HG02840 (cell line): Measurements from ENCODE around the gene FAIM2.
"Not testable (repeated sequence)": the region's sequence is repeated elsewhere in the genome, so short reads cannot be mapped to it uniquely, and the experiment has no call there.

ENCODE experiments used
- ATAC-seq: cut with Tn5 transposase; IDR thresholded peaks from one replicate; pipeline ENCODE4 v1.9.1; 2021; ENCODE audit warnings: mild to moderate bottlenecking, moderate library complexity, moderate number of reproducible peaks; ENCODE audit not compliant: unreplicated experiment, low FRiP score

The FAIM2 gene

GRCh38 chr12:49882851-49883464 is 20.7 kb downstream of the FAIM2 start:
- ATAC-seq: no peak

- ATAC-seq: no peak
These were observed 21.4 kb downstream of the FAIM2 start for GRCh38 chr12:49882248-49882850.

- ATAC-seq: no peak
These were observed 22.1 kb downstream of the FAIM2 start for GRCh38 chr12:49881415-49882247.

- ATAC-seq: no peak
These were observed 22.8 kb downstream of the FAIM2 start for GRCh38 chr12:49880756-49881414.

GRCh38 chr12:49879065-49879464 is 24.6 kb downstream of the FAIM2 start:
- not testable (repeated sequence) for ATAC-seq

GRCh38 chr12:49878021-49878420 is 25.7 kb downstream of the FAIM2 start:
- ATAC-seq: no peak

- no peak for ATAC-seq
These were observed 26.6 kb downstream of the FAIM2 start for GRCh38 chr12:49877066-49877465.

GRCh38 chr12:49876070-49876469 is 27.6 kb downstream of the FAIM2 start:
- no peak for ATAC-seq

GRCh38 chr12:49875115-49875720 is 28.5 kb downstream of the FAIM2 start:
- no peak for ATAC-seq

- ATAC-seq: no peak
These were observed 29.4 kb downstream of the FAIM2 start for GRCh38 chr12:49874142-49874897.

- no peak for ATAC-seq
These were observed 30.3 kb downstream of the FAIM2 start for GRCh38 chr12:49873361-49873934.

- no peak for ATAC-seq
These were observed 30.9 kb downstream of the FAIM2 start for GRCh38 chr12:49872781-49873181.

GRCh38 chr12:49872381-49872780 is 31.3 kb downstream of the FAIM2 start:
- no peak for ATAC-seq

GRCh38 chr12:49871811-49872251 is 31.9 kb downstream of the FAIM2 start:
- not testable (repeated sequence) for ATAC-seq

- ATAC-seq: no peak
These were observed 32.5 kb downstream of the FAIM2 start for GRCh38 chr12:49871263-49871561.

GRCh38 chr12:49870501-49871262 is 33.0 kb downstream of the FAIM2 start:
- ATAC-seq: no peak

GRCh38 chr12:49869816-49870500 is 33.7 kb downstream of the FAIM2 start:
- no peak for ATAC-seq
